Heart left ventricle (tissue), 13 donors: Measurements from ENCODE around the gene CNTN4.

Experiments used
- POLR2A ChIP-seq, 2 donors: fragments of 450-650 bp; IDR thresholded peaks; one replicate each; pipeline ENCODE4 v1.6.1; 2017; ENCODE audit warnings: antibody characterized with exemption in 2 of 2, mild to moderate bottlenecking in 2 of 2, moderate library complexity in 2 of 2
- TF ChIP-seq, protein P1 (sequence below), 12 donors: fragments of 200-600 bp; sonication (generic) in 4 of 12; IDR thresholded peaks; one replicate each; pipeline versions ENCODE4 v1.5.0 to v1.8.0; 2018 to 2022; ENCODE audit warnings: antibody characterized with exemption in 12 of 12, mild to moderate bottlenecking in 5 of 12
- donor health status: ischemic (EF 13 %, LVEDD 7.1; RV severe dilation, severe dysfunction).
- donor health status: DM: no; HTN: yes; CAD: no.
- donor health status: DM: no; HTN: no; CAD: no.
- donor health status: ischemic (EF 25% LVEDD 6.9; RV normal size, moderate dysfunction).
- donor health status: ischemic (EF 25% LVEDD 5.7; RV mildly dilated, moderate dysfunction).
- donor health status: ischemic (EF 35%, LVEDD 5.7; RV mildly dilated, moderate dysfunction).
- donor health status: nonischemic (EF 11% LVEDD 7.7; RV severe dilation, severe dysfunction).
- donor health status: DM: yes; HTN: yes; CAD: no.
- donor health status: PGD.
- donor health status: ischemic (EF 29% LVEDD 5.4; RV normal size, mild dysfunction).
- donor health status: nonischemic (EF 23%, LVEDD 6.1; RV moderate dilation, normal function).

DNA sequence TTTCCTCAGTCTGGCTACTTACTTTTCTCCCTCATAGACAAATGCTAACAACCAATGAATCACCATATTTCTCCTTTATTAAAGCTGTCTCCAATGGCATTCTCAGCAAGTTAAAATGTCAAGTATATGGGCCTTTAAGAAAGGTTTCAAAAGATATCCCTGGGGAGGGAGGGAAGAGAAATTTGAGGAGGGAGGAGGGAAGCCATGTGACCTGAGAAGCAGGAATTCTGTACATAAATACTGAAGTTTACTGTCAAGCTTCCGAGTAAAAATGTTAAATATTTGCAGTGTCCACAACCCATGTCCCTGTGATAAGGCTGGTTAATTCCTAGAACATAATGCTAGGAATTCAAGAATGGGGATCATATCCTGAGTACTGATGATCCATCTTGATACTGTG is 175.9 kb downstream of the CNTN4 start:
- TF ChIP-seq, protein P1, sequence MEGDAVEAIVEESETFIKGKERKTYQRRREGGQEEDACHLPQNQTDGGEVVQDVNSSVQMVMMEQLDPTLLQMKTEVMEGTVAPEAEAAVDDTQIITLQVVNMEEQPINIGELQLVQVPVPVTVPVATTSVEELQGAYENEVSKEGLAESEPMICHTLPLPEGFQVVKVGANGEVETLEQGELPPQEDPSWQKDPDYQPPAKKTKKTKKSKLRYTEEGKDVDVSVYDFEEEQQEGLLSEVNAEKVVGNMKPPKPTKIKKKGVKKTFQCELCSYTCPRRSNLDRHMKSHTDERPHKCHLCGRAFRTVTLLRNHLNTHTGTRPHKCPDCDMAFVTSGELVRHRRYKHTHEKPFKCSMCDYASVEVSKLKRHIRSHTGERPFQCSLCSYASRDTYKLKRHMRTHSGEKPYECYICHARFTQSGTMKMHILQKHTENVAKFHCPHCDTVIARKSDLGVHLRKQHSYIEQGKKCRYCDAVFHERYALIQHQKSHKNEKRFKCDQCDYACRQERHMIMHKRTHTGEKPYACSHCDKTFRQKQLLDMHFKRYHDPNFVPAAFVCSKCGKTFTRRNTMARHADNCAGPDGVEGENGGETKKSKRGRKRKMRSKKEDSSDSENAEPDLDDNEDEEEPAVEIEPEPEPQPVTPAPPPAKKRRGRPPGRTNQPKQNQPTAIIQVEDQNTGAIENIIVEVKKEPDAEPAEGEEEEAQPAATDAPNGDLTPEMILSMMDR (IDR thresholded peaks at IDR 0.05): no peak
- no peak for TF ChIP-seq POLR2A (IDR thresholded peaks at IDR 0.05)
